GM23248 (cell line): ENCODE results near the gene ABHD6.

ENCODE experiments used
- EZH2 ChIP-seq: fragments of 200-600 bp; sonication (generic); IDR thresholded peaks from 2 replicates; pipeline ENCODE4 v1.6.1; 2018; ENCODE audit warnings: antibody characterized with exemption, mild to moderate bottlenecking; ENCODE audit not compliant: insufficient read depth, poor library complexity, severe bottlenecking
- EZH2phosphoT487 ChIP-seq: fragments of 200-600 bp; sonication (generic); IDR thresholded peaks from 2 replicates; pipeline ENCODE4 v1.6.1; 2018; ENCODE audit warnings: antibody characterized with exemption, moderate library complexity, mild to moderate bottlenecking, low read depth; ENCODE audit not compliant: insufficient read depth

- no peak for TF ChIP-seq EZH2
- no peak for TF ChIP-seq EZH2phosphoT487
Observed at GRCh38 chr3:58236527-58237237, 910 bp upstream of the ABHD6 start.
